Measurements from ENCODE around the gene PCDHGA5.
"Not testable (repeated sequence)": the region's sequence is repeated elsewhere in the genome, so short reads cannot be mapped to it uniquely, and the experiment has no call there.

GRCh38 chr5:141407790-141408505 is 44.0 kb downstream of the PCDHGA5 start, which contains the start of gene PCDHGB6:
- TF ChIP-seq CTCF (IDR thresholded peaks at IDR 0.05) = peak; percentile 37 to 69 (median 57)
- not testable (repeated sequence) for TF ChIP-seq POLR2A (IDR thresholded peaks at IDR 0.05)
